ENCODE measurements around the gene PCDHGA5. TPM values are rescaled to one million over a fixed set of nuclear protein-coding genes. Genes with fewer than 3 reads are reported as not detected.

PCDHGA5 gene
- total RNA-seq, 1 donor from 2014 or later, result 0.51 TPM

Other genes with a start within 250 kb of the PCDHGA5 start
- 7.9 to 8.6 TPM (median 8.0 TPM) in 3 replicates for gene PCDHB4, start 242.3 kb upstream of the PCDHGA5 start, total RNA-seq
- gene PCDHB5, start 229.0 kb upstream of the PCDHGA5 start, total RNA-seq, result 5.2 to 6.8 TPM (median 6.0 TPM) in 3 replicates
- 1.8 to 2.1 TPM (median 2.1 TPM) in 3 replicates for gene PCDHB6, start 214.1 kb upstream of the PCDHGA5 start, total RNA-seq
- 1.4 to 1.8 TPM (median 1.6 TPM) in 3 replicates for gene PCDHB7, start 191.5 kb upstream of the PCDHGA5 start, total RNA-seq
- gene PCDHB8, start 186.4 kb upstream of the PCDHGA5 start, total RNA-seq, result 2.3 to 2.4 TPM (median 2.4 TPM) in 3 replicates
- gene PCDHB16, start 181.8 kb upstream of the PCDHGA5 start, total RNA-seq, result 23.5 to 24.6 TPM (median 24.4 TPM) in 3 replicates
- 14.5 to 16.0 TPM (median 15.1 TPM) in 3 replicates for gene PCDHB9, start 177.0 kb upstream of the PCDHGA5 start, total RNA-seq
- gene PCDHB10, start 171.8 kb upstream of the PCDHGA5 start, total RNA-seq, result 10.8 to 11.9 TPM (median 11.7 TPM) in 3 replicates
- 6.1 to 6.6 TPM (median 6.4 TPM) in 3 replicates for gene PCDHB11, start 164.5 kb upstream of the PCDHGA5 start, total RNA-seq
- 5.8 to 6.4 TPM (median 6.1 TPM) in 3 replicates for gene PCDHB12, start 155.4 kb upstream of the PCDHGA5 start, total RNA-seq
- 7.8 to 8.0 TPM (median 8.0 TPM) in 3 replicates for gene PCDHB13, start 150.2 kb upstream of the PCDHGA5 start, total RNA-seq
- gene PCDHB14, start 140.8 kb upstream of the PCDHGA5 start, total RNA-seq, result 7.1 to 8.6 TPM (median 7.7 TPM) in 3 replicates
- gene PCDHB15, start 118.8 kb upstream of the PCDHGA5 start, total RNA-seq, result 2.2 to 2.4 TPM (median 2.3 TPM) in 3 replicates
- gene SLC25A2, start 60.1 kb upstream of the PCDHGA5 start, total RNA-seq, result 1.3 to 1.6 TPM (median 1.6 TPM) in 3 replicates
- gene TAF7, start 43.4 kb upstream of the PCDHGA5 start, total RNA-seq, result 97.2 to 103 TPM (median 99.6 TPM) in 3 replicates
- 0.22 to 0.47 TPM (median 0.34 TPM) in 3 replicates for gene PCDHGA1, start 33.6 kb upstream of the PCDHGA5 start, total RNA-seq
- 0.11 to 0.33 TPM (median 0.32 TPM) in 3 replicates for gene PCDHGA2, start 25.4 kb upstream of the PCDHGA5 start, total RNA-seq
- 0.07 to 0.16 TPM (median 0.13 TPM) in 3 replicates for gene PCDHGA3, start 20.3 kb upstream of the PCDHGA5 start, total RNA-seq
- 1.7 to 2.0 TPM (median 2.0 TPM) in 3 replicates for gene PCDHGB1, start 14.1 kb upstream of the PCDHGA5 start, total RNA-seq
- gene PCDHGA4, start 9.1 kb upstream of the PCDHGA5 start, total RNA-seq, result 0.86 to 1.2 TPM (median 1.1 TPM) in 3 replicates
- 0.86 to 1.3 TPM (median 1.2 TPM) in 3 replicates for gene PCDHGB2, start 4.2 kb upstream of the PCDHGA5 start, total RNA-seq
- 0.59 to 0.74 TPM (median 0.64 TPM) in 3 replicates for gene PCDHGB3, start 6.1 kb downstream of the PCDHGA5 start, total RNA-seq
- 0.25 to 0.60 TPM (median 0.57 TPM) in 3 replicates for gene PCDHGA6, start 9.7 kb downstream of the PCDHGA5 start, total RNA-seq
- gene PCDHGA7, start 18.6 kb downstream of the PCDHGA5 start, total RNA-seq, result 0.33 to 0.43 TPM (median 0.38 TPM) in 3 replicates
- 31.0 to 35.5 TPM (median 33.0 TPM) in 3 replicates for gene PCDHGB4, start 23.5 kb downstream of the PCDHGA5 start, total RNA-seq
- gene PCDHGA8, start 28.5 kb downstream of the PCDHGA5 start, total RNA-seq, result 2.6 to 2.9 TPM (median 2.7 TPM) in 3 replicates
- gene PCDHGB5, start 33.8 kb downstream of the PCDHGA5 start, total RNA-seq, result 3.3 to 4.5 TPM (median 3.9 TPM) in 3 replicates
- gene PCDHGA9, start 38.6 kb downstream of the PCDHGA5 start, total RNA-seq, result 2.1 to 2.3 TPM (median 2.3 TPM) in 3 replicates
- gene PCDHGB6, start 43.9 kb downstream of the PCDHGA5 start, total RNA-seq, result 74.0 to 76.3 TPM (median 75.7 TPM) in 3 replicates
- 30.7 to 33.4 TPM (median 32.1 TPM) in 3 replicates for gene PCDHGA10, start 48.8 kb downstream of the PCDHGA5 start, total RNA-seq
- 14.1 to 16.4 TPM (median 14.9 TPM) in 3 replicates for gene PCDHGB7, start 53.5 kb downstream of the PCDHGA5 start, total RNA-seq
- 5.7 to 6.0 TPM (median 6.0 TPM) in 3 replicates for gene PCDHGA11, start 56.9 kb downstream of the PCDHGA5 start, total RNA-seq
- 4.1 to 5.2 TPM (median 4.5 TPM) in 3 replicates for gene PCDHGA12, start 66.3 kb downstream of the PCDHGA5 start, total RNA-seq
- gene PCDHGC3, start 111.8 kb downstream of the PCDHGA5 start, total RNA-seq, result 80.2 to 82.9 TPM (median 80.6 TPM) in 3 replicates
- gene PCDHGC4, start 120.9 kb downstream of the PCDHGA5 start, total RNA-seq, result 5.2 to 6.2 TPM (median 5.2 TPM) in 3 replicates
- 2.6 to 3.5 TPM (median 3.5 TPM) in 3 replicates for gene PCDHGC5, start 124.9 kb downstream of the PCDHGA5 start, total RNA-seq

Measured in mesothelial cell of epicardium (in vitro differentiated cells).